Gastrocnemius medialis (tissue), 4 donors: ENCODE results near the gene MAP3K15.

Source experiments
- CTCF ChIP-seq, 5 experiments: fragments of 450-650 bp in 3 of 5; fragments of 200-600 bp in 2 of 5; sonication (generic) in 2 of 5; IDR thresholded peaks in 4 of 5; conservative IDR thresholded peaks in 1 of 5; 1 replicate in 4 of 5; 2 replicates in 1 of 5; pipeline ENCODE4 v1.5.1; 2016 to 2019; ENCODE audit warnings: antibody characterized with exemption in 5 of 5, mild to moderate bottlenecking in 3 of 5, moderate library complexity in 3 of 5
- POLR2A ChIP-seq, 2 donors: fragments of 450-650 bp; IDR thresholded peaks; one replicate each; pipeline ENCODE4 v1.6.1; 2017; ENCODE audit warnings: antibody characterized with exemption in 2 of 2, mild to moderate bottlenecking in 2 of 2, moderate library complexity in 2 of 2

DNA sequence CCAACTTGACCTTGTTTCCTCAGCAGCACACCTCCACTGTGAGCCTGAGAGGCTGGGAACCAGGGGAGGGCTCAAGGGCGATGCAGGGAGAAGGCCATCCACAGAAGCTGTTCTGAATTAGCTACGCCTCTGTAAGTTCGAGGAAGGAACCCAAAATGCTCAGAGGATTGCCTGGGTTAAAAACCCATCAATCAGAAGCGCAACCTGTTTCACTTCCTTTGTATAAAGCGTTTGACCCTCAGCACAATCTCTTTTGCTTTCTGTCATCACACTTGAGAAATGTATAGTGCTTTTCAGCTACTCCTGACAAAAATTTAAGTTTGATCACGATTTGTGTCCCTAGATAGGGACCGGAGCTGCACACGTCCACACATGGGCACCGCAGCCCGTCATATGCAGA, 48.0 kb upstream of the MAP3K15 start:
- TF ChIP-seq CTCF (IDR thresholded peaks at IDR 0.05 in 4 of 5, conservative IDR thresholded peaks at IDR 0.05 in 1 of 5) (no peak), POLR2A (IDR thresholded peaks at IDR 0.05) (no peak)
